H9 (cell line): ENCODE results near the gene CRMP1. TPM values are rescaled to one million over a fixed set of nuclear protein-coding genes. Genes with fewer than 3 reads are reported as not detected.

ENCODE experiments used
- DNase-seq: peaks from one replicate; pipeline ENCODE4 v3.0.0-alpha.2; 2017
- H2AFZ ChIP-seq: one replicate; pipeline ENCODE4 v1.6.1; 2013; ENCODE audit warnings: mild to moderate bottlenecking, low read length, control low read depth, moderate library complexity
- H2AK5ac ChIP-seq: 2 replicates; pipeline ENCODE4 v1.6.1; 2013; ENCODE audit warnings: low read length, control low read depth, mixed read lengths; ENCODE audit not compliant: insufficient read length
- H2BK120ac ChIP-seq: one replicate; pipeline ENCODE4 v1.6.1; 2013; ENCODE audit warnings: low read depth, mild to moderate bottlenecking, low read length, control low read depth, inconsistent platforms; ENCODE audit not compliant: poor library complexity, severe bottlenecking
- H2BK12ac ChIP-seq: 2 replicates; pipeline ENCODE4 v1.6.1; 2013; ENCODE audit warnings: low read length, control low read depth, mixed read lengths, low read depth; ENCODE audit not compliant: insufficient read length
- H2BK15ac ChIP-seq: 2 replicates; pipeline ENCODE4 v1.6.1; 2013; ENCODE audit warnings: low read depth, low read length, control low read depth
- H2BK20ac ChIP-seq: one replicate; pipeline ENCODE4 v1.6.1; 2013; ENCODE audit warnings: low read depth, mild to moderate bottlenecking, low read length, control low read depth, inconsistent platforms; ENCODE audit not compliant: poor library complexity, severe bottlenecking
- H2BK5ac ChIP-seq: 2 replicates; pipeline ENCODE4 v1.6.1; 2013; ENCODE audit warnings: low read length, control low read depth, mixed read lengths; ENCODE audit not compliant: insufficient read length
- H3K14ac ChIP-seq: 2 replicates; pipeline ENCODE4 v1.6.1; 2013; ENCODE audit warnings: low read length, control low read depth; ENCODE audit not compliant: insufficient read depth
- H3K18ac ChIP-seq: 2 replicates; pipeline ENCODE4 v1.6.1; 2013; ENCODE audit warnings: low read depth, mild to moderate bottlenecking, mixed read lengths, low read length, control low read depth; ENCODE audit not compliant: insufficient read length
- H3K23ac ChIP-seq: 2 replicates; pipeline ENCODE4 v1.6.1; 2013; ENCODE audit warnings: low read length, control low read depth, mixed read lengths, low read depth; ENCODE audit not compliant: insufficient read length
- H3K23me2 ChIP-seq: 2 replicates; pipeline ENCODE4 v1.6.1; 2013; ENCODE audit warnings: low read depth, mild to moderate bottlenecking, mixed read lengths, low read length, control low read depth; ENCODE audit not compliant: insufficient read length, poor library complexity, severe bottlenecking
- H3K27ac ChIP-seq: 2 replicates; pipeline ENCODE4 v1.5.1; 2013; ENCODE audit warnings: low read length, control low read depth, mixed read lengths, low read depth; ENCODE audit not compliant: insufficient read length
- H3K27me3 ChIP-seq: 2 replicates; pipeline ENCODE4 v1.6.1; 2013; ENCODE audit warnings: low read length, control low read depth, inconsistent platforms; ENCODE audit not compliant: insufficient read depth
- H3K4ac ChIP-seq: 2 replicates; pipeline ENCODE4 v1.6.1; 2013; ENCODE audit warnings: low read depth, mild to moderate bottlenecking, control low read depth, inconsistent platforms, low read length, moderate library complexity
- H3K4me1 ChIP-seq: 2 replicates; pipeline ENCODE4 v1.6.1; 2013; ENCODE audit warnings: low read length, control low read depth, inconsistent platforms; ENCODE audit not compliant: insufficient read depth
- H3K4me2 ChIP-seq: 2 replicates; pipeline ENCODE4 v1.6.1; 2013; ENCODE audit warnings: low read length, control low read depth, mixed read lengths; ENCODE audit not compliant: insufficient read length, insufficient read depth
- H3K56ac ChIP-seq: 2 replicates; pipeline ENCODE4 v1.6.1; 2013; ENCODE audit warnings: low read depth, mild to moderate bottlenecking, mixed read lengths, low read length, control low read depth; ENCODE audit not compliant: insufficient read length
- H3K79me1 ChIP-seq: 2 replicates; pipeline ENCODE4 v1.6.1; 2013; ENCODE audit warnings: low read depth, mild to moderate bottlenecking, moderate library complexity, low read length, control low read depth, inconsistent platforms; ENCODE audit not compliant: insufficient read depth, poor library complexity, severe bottlenecking
- H3K79me2 ChIP-seq: 2 replicates; pipeline ENCODE4 v1.6.1; 2013; ENCODE audit warnings: low read length, control low read depth, inconsistent platforms; ENCODE audit not compliant: insufficient read depth
- H3K9ac ChIP-seq: 2 replicates; pipeline ENCODE4 v1.6.1; 2013; ENCODE audit warnings: low read length, control low read depth, mixed read lengths; ENCODE audit not compliant: insufficient read length; ENCODE audit errors: extremely low read depth
- H3K9me3 ChIP-seq: one replicate; pipeline ENCODE4 v1.6.1; 2013; ENCODE audit warnings: low read depth, low read length, inconsistent platforms; ENCODE audit not compliant: control insufficient read depth
- H3T11ph ChIP-seq: one replicate; pipeline ENCODE4 v1.6.1; 2013; ENCODE audit warnings: mild to moderate bottlenecking, low read length, control low read depth, inconsistent platforms
- H4K20me1 ChIP-seq: one replicate; pipeline ENCODE4 v1.6.1; 2013; ENCODE audit not compliant: control insufficient read depth, insufficient read length, insufficient read depth
- H4K5ac ChIP-seq: 2 replicates; pipeline ENCODE4 v1.6.1; 2013; ENCODE audit warnings: low read depth, mild to moderate bottlenecking, mixed read lengths, low read length, control low read depth; ENCODE audit not compliant: insufficient read length
- H4K8ac ChIP-seq: replicated peaks from 2 replicates; pipeline ENCODE4 v1.6.1; 2013; ENCODE audit warnings: low read length, control low read depth, mixed read lengths, low read depth; ENCODE audit not compliant: insufficient read length
- H4K91ac ChIP-seq: 2 replicates; pipeline ENCODE4 v1.6.1; 2013; ENCODE audit warnings: low read depth, mild to moderate bottlenecking, moderate library complexity, mixed read lengths, low read length, control low read depth; ENCODE audit not compliant: insufficient read length
- H3K27ac Mint-ChIP-seq, 3 experiments: 2 replicates in 2 of 3; 3 replicates in 1 of 3; pipeline ENCODE4 v1.8.0; 2020 to 2021; ENCODE audit warnings: mixed read lengths in 3 of 3, mild to moderate bottlenecking in 1 of 3, moderate library complexity in 1 of 3
- H3K27me3 Mint-ChIP-seq: 2 replicates; pipeline ENCODE4 v1.8.0; 2021; ENCODE audit warnings: low read depth, mild to moderate bottlenecking, moderate library complexity, mixed read lengths
- H3K36me3 Mint-ChIP-seq, 3 experiments: 2 replicates in 2 of 3; 3 replicates in 1 of 3; pipeline ENCODE4 v1.8.0; 2020 to 2021; ENCODE audit warnings: low read depth in 3 of 3, mixed read lengths in 3 of 3; ENCODE audit not compliant: insufficient read depth in 1 of 3
- H3K4me1 Mint-ChIP-seq, 2 experiments: 2 replicates each; pipeline ENCODE4 v1.8.0; 2020; ENCODE audit warnings: mixed read lengths in 2 of 2
- H3K4me3 Mint-ChIP-seq, 2 experiments: 2 replicates in 1 of 2; 3 replicates in 1 of 2; pipeline ENCODE4 v1.8.0; 2020 to 2021; ENCODE audit warnings: mild to moderate bottlenecking in 2 of 2, mixed read lengths in 2 of 2, moderate library complexity in 1 of 2
- H3K9me3 Mint-ChIP-seq, 2 experiments: 2 replicates in 1 of 2; 3 replicates in 1 of 2; pipeline ENCODE4 v1.8.0; 2020; ENCODE audit warnings: mild to moderate bottlenecking in 2 of 2, mixed read lengths in 2 of 2, moderate library complexity in 1 of 2
- WGBS: extraction: QIAGEN DNeasy Blood & Tissue Kit; methylation state at CpG from one replicate; pipeline ENCODE4 v1.1.7; 2013; ENCODE audit warnings: missing lambda C conversion rate, low lambda C conversion rate, mixed read lengths; ENCODE audit not compliant: insufficient read length; ENCODE audit errors: extremely low coverage; 5-methylcytosine and 5-hydroxymethylcytosine counted together
- total RNA-seq: library from RNA; stranded (reverse); gene quantifications from 2 replicates; pipeline ENCODE4 v1.2.1, GENCODE V29; 2021
- TF ChIP-seq, protein P1 (sequence below): fragments of 200-600 bp; sonication (generic); conservative IDR thresholded peaks from 3 replicates; pipeline ENCODE4 v1.8.0; 2021; ENCODE audit warnings: antibody characterized with exemption, mild to moderate bottlenecking

CRMP1 gene
- total RNA-seq, 1 experiment from 2014 or later, result 71.6 TPM

- Mint-ChIP-seq H3K4me1 (peaks cover 21% of the 10 kb centered on the region in 2 experiments), H3K27ac (no peak overlapping the region), H3K36me3 (peaks cover 35 to 40% (median 37%) of the 10 kb centered on the region in 3 experiments), H3K27me3 (no peaks in the 10 kb centered on the region), H3K9me3 (peaks cover 21 to 22% of the 10 kb centered on the region in 2 experiments), H3K4me3 (no peak overlapping the region)
- Histone ChIP-seq H2BK12ac (no peak overlapping the region), H3K14ac (no peak overlapping the region), H2AK5ac (no peak overlapping the region), H3K9ac (no peak overlapping the region), H2BK120ac (no peak overlapping the region), H2AFZ (no peak overlapping the region), H3K23me2 (no peaks in the 10 kb centered on the region), H3K56ac (no peak overlapping the region), H3K27ac (no peak overlapping the region), H4K20me1 (no peaks in the 10 kb centered on the region), H3K27me3 (no peaks in the 10 kb centered on the region), H4K91ac (no peak overlapping the region), H4K8ac (no peak overlapping the region), H2BK20ac (no peak overlapping the region), H3K23ac (no peak overlapping the region), H3T11ph (no peak overlapping the region), H3K4ac (no peak overlapping the region), H3K4me2 (no peak overlapping the region), H3K18ac (no peak overlapping the region), H3K9me3 (peaks cover 8% of the 10 kb centered on the region), H2BK5ac (no peak overlapping the region), H3K4me1 (peaks cover 6% of the 10 kb centered on the region; the same call in 1 of the 2 replicates), H2BK15ac (no peak overlapping the region), H4K5ac (no peak overlapping the region), H3K79me2 (no peaks in the 10 kb centered on the region), H3K79me1 (no peaks in the 10 kb centered on the region)
- DNase-seq, result no peak
- TF ChIP-seq, protein P1, sequence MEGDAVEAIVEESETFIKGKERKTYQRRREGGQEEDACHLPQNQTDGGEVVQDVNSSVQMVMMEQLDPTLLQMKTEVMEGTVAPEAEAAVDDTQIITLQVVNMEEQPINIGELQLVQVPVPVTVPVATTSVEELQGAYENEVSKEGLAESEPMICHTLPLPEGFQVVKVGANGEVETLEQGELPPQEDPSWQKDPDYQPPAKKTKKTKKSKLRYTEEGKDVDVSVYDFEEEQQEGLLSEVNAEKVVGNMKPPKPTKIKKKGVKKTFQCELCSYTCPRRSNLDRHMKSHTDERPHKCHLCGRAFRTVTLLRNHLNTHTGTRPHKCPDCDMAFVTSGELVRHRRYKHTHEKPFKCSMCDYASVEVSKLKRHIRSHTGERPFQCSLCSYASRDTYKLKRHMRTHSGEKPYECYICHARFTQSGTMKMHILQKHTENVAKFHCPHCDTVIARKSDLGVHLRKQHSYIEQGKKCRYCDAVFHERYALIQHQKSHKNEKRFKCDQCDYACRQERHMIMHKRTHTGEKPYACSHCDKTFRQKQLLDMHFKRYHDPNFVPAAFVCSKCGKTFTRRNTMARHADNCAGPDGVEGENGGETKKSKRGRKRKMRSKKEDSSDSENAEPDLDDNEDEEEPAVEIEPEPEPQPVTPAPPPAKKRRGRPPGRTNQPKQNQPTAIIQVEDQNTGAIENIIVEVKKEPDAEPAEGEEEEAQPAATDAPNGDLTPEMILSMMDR, result no peak
- no CpG with 5 or more reads among the region's 1 CpG for WGBS
Measured at GRCh38 chr4:5776510-5776909, 116.4 kb downstream of the CRMP1 start.
